HG03066 (cell line): Measurements from ENCODE around the gene SLC25A19.
A peak's percentile ranks its signal among the peaks of the same experiment; 100 is the strongest.

Experiments used
- ATAC-seq: cut with Tn5 transposase; IDR thresholded peaks from one replicate; pipeline ENCODE4 v1.9.1; 2021; ENCODE audit warnings: low read depth; ENCODE audit not compliant: unreplicated experiment

The SLC25A19 gene

GRCh38 chr17:75289115-75289831 is at the start of gene SLC25A19:
SLC25A19 (minus strand) TSS chr17:75289433; CDS start chr17:75286764, 2,669 bp downstream.
- ATAC-seq = peak; percentile 90

DNA sequence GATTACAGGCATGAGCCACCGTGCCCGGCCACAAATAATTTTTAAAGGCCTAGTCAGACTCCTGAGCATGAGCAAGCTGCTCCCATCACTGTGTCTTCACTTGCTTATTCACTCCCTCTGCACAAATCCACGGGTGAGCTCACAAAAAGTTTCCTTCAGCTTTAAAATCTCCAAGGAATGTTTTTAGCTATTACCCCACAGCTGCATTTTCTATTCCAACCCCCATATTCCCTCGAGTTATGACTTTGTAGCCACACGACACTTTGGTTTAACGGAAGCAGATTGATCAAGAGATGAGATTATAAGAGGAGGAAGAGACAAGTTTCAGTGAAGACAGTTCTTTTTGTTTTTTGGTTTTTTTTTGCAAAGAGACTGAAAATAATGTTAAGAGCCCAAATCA is 49.1 kb upstream of the SLC25A19 start:
- no peak for ATAC-seq

DNA sequence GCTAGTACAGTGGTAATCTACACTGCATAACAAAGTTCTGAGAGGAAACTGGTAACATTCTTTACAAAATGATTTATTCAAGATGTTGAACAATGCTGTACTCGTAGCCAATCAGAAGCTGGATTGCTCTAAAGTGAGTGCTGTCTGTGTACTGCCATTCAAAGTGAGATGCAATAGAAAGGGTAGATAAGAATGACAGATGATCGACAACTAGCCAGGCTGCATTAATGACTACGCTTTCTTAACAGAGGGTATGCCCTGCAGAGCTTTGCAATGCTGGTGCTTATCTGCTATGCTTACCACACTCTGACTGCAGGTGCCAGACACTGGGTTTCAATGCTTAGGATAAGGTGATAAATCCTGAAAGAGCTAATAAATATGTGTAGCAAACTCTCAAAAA is 46.1 kb upstream of the SLC25A19 start:
- no peak for ATAC-seq

GRCh38 chr17:75334723-75335122 is 45.5 kb upstream of the SLC25A19 start:
- no peak for ATAC-seq

- no peak for ATAC-seq
Observed at GRCh38 chr17:75331671-75332070, 42.4 kb upstream of the SLC25A19 start.

- ATAC-seq = no peak
Observed at GRCh38 chr17:75327757-75328156, 38.5 kb upstream of the SLC25A19 start.

GRCh38 chr17:75326226-75326848 is 37.1 kb upstream of the SLC25A19 start:
- ATAC-seq = no peak

DNA sequence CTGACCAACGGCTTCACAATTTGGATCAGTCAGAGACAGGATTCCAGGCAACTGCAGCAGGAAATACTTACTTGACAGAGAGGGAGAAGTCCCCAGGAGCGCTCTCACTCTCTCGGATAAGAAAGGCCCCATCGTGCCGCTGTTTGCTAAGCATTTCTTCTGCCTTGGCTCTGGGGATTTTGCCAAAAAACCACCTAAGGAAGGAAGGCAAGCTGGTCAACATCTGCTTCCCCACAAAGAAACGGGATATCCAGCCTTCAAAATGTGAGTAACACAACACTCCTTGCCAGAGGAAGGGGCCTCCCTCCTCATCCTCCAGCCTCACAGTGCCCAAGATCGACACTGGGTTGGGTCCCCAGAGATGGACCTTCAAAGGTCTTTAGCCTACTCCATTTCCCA is 36.6 kb upstream of the SLC25A19 start:
- ATAC-seq = no peak

GRCh38 chr17:75325348-75325747 is 36.1 kb upstream of the SLC25A19 start:
- no peak for ATAC-seq

DNA sequence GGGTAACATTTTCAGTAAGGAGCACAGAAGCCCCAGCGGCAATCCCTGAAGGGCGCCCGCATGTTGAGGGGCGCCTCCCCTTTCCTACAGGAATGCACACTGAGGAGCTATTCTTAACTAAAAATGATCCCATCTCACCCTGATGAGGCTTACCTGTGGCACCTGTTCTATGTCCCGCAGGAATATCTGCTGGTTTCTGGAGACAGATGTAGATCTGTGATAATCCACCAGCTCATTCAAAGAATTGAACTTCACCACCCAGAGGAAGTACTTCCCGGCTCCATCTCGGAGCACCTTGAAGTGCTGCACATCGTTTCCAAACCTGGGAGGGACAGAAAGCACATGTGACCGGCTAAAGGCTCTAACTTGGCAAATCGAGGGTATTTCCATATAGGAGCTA is 32.3 kb upstream of the SLC25A19 start:
- ATAC-seq = no peak

DNA sequence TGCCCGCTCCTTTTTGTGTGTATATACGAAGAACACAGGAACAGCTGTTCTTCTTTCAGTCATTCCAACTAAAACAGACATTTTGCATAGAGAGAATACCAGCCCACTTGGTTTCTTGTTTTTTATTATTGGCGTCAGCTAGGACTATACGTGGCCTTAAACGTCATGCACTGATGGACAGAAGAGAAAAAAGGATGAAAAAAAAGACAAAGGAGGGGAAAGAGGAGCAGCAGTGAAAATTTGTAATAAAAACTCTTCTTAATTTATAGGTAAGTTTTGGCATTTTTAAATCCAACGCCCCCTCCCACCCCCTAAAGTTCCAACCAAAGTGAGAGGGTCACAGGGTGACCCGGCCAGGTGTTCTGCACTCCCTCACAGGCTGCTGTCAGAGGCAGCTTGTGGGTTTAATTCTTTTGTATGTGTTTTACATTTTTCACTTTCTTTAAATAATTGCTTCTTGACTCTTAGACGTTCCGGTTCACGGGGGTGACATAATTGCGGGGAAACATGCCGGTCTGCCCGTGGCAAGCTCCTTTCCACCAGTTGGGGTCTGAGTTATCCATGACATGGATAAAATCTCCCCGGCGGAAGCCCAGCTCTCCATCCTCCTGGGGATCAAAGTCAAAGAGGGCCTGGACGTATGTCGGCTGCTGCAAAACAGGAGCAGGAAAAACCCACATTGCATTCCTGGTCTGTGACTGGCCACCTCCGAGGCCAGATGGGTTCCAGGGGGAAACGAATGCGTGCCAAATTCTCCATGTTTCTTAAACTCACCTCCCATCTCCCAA is 30.9 kb upstream of the SLC25A19 start:
- no peak for ATAC-seq

GRCh38 chr17:75318615-75319222 is 29.5 kb upstream of the SLC25A19 start:
- no peak for ATAC-seq

- no peak for ATAC-seq
Observed at GRCh38 chr17:75318211-75318610, 29.0 kb upstream of the SLC25A19 start.

GRCh38 chr17:75317671-75318070 is 28.4 kb upstream of the SLC25A19 start:
- ATAC-seq = no peak

GRCh38 chr17:75316253-75316652 is 27.0 kb upstream of the SLC25A19 start:
- ATAC-seq = no peak

DNA sequence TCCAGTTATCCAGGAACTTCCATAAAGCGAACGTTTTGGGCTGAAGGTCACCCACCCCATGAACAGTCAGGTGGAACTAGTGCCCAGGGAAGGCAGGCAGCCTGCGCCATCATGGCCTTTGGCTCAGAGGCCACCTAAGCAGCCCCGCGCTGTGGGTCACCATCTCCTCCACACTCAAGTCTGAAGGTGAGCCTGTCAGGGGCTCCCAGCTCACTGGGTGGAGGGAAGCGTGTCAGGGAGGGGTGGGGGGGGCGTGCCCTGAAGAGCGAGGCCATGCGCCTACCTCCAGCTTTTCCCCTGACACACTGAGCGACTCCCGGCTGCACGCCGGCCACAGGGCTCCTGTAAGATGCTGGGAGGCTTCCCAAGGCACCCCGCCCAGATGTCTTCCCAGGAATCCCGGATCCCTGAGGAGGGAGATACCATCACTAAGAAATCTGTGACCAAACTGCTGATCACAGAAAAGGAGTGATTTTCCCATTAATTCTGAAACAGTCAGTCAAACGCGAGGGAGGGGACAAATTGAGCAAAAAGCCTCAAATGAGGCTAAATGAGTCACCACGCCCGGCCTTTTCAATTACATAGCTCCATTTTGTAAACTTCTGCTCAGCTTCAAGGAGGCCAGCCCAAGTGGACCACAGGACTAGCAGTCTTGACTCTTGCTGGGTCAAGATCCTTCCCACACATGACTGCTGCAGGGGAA is 26.5 kb upstream of the SLC25A19 start:
- no peak for ATAC-seq

GRCh38 chr17:75313941-75314551 is 24.8 kb upstream of the SLC25A19 start:
- ATAC-seq = no peak

DNA sequence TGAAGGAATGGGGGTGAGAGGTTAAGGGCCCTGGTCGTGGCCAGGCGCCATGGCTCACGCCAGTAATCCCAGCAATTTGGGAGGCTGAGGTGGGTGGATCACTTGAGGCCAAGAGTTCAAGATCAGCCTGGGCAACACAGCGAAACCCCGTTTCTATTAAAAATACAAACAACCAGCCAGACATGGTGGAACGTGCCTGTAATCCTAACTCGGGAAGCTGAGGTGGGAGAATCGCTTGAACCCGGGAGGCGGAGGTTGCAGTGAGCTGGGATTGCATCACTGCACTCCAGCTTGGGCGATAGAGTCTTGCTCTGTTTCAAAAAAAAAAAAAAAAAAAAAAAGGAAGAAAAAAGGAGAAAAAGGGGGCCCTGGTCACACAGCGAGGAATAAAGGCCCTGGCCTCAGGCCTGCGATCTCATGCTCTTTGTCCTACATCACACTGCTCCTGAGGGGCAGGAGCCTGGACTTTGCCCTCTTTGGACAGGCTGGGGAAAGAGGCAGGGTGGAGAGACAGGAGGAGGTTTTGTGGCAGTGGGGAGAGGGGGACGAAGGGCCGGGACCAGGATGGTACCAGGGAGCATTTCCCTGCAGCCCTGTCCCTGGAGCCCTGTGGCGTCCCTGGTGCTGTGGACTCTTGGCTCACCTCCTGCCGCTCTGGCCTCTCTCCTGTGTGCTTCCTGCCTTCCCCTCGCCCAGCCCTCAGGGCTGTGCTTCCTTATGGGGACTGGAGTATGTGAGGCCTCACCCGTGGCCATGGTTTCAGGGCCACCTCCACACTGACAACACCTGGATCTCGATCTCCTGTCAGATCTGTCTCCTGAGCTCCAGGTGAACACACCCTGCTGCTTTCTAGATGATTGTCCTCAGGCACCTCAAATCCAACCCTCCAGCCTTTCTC is 19.7 kb upstream of the SLC25A19 start:
- no peak for ATAC-seq
